GM12892 (cell line): Measurements from ENCODE around the gene CYREN.

Source experiments
- POLR2A ChIP-seq: IDR thresholded peaks from 2 replicates; pipeline ENCODE4 v1.6.1; 2011; ENCODE audit warnings: low read depth, low read length, control low read depth
- POLR2AphosphoS5 ChIP-seq: IDR thresholded peaks from 2 replicates; pipeline ENCODE4 v1.6.1; 2011; ENCODE audit warnings: low read depth, low read length, control low read depth
- TAF1 ChIP-seq: IDR thresholded peaks from 2 replicates; pipeline ENCODE4 v1.6.1; 2011; ENCODE audit warnings: low read depth, mild to moderate bottlenecking, control low read depth, low read length, borderline replicate concordance

- TF ChIP-seq POLR2A (no peak), POLR2AphosphoS5 (no peak), TAF1 (no peak)
These were observed 30.4 kb upstream of the CYREN start for GRCh38 chr7:135200821-135201331.
